GM19468 (cell line): ENCODE data around the gene RAB11FIP4.

Source experiments
- ATAC-seq: cut with Tn5 transposase; IDR thresholded peaks from one replicate; pipeline ENCODE4 v1.9.1; 2021; ENCODE audit warnings: mild to moderate bottlenecking, moderate library complexity, moderate number of reproducible peaks; ENCODE audit not compliant: unreplicated experiment; ENCODE audit errors: extremely low read depth

The RAB11FIP4 gene

GRCh38 chr17:31533546-31534155 lies 142.2 kb downstream of the RAB11FIP4 start:
- no peak for ATAC-seq

DNA sequence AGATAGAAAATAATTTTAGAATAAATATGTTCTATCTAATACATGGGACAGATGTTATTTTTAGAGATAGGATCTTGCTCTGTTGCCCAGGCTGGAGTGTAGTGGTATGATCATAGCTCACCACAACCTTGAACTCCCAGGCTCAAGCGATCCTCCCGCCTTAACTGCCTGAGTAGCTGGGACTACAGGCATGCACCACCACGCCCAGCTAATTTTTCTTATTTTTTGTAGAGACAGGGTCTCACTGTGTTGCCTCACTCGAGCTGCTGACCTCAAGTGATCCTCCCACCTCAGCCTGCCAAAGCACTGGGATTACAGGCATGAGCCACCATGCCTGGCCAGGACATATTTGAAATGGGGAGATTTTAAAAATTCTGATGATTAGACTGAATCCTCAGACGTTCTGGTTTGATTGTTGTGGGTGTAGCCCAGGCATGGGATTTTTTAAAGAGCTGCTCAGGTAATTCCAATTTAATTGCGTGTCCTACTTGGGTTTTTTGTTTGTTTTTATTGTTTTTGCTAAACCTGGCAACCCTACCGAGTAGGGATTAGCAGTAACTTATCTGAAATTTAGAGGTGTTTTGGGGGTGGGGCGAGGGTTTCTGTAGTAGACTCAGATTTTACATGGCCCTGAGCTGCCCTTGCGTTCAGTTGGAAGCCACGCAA lies 142.9 kb downstream of the RAB11FIP4 start:
- ATAC-seq, result no peak

- ATAC-seq, result peak; percentile 30
Observed at GRCh38 chr17:31535581-31535981, 144.1 kb downstream of the RAB11FIP4 start.

DNA sequence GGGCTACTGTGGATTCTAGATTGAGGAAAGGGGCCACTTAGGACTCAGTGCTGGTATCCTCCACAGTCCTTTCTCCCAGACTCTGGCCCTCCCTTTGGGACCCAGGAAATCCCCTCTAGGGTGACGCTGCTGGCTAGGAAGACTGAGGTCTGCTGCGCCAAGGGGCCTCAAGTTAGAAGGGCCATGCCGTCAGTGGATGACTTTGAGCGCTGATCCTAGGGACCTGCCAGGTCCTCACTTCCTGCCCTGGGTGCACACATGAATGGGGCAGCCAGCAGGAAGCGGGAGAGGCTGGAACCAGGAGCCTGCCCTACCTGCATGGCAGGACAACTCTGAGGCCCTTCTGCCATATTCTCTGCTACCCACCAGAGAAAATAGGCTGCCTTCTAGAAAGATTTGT lies 145.0 kb downstream of the RAB11FIP4 start:
- ATAC-seq, result no peak

DNA sequence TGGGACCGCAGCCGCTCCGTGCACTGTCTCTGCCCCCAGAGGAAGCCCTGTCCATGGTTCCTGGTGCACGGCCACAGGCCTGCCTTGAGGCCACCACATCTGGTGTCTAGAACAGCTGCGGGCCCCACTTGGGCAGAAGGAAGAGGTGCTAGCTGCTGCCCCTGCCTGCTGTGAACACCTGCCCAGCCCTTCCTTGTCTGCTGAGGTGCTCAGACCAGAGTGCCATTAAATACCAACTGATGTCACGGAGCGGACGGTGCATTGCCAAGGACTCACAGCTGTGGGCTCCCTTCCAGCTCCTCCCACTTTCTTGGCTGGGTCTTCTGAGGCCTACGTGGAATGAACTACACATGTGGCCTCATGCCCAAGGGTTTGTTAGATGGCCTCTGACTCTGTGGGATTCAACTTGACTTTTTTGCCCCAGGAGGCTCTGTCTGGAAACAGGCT lies 146.1 kb downstream of the RAB11FIP4 start:
- ATAC-seq, result no peak

DNA sequence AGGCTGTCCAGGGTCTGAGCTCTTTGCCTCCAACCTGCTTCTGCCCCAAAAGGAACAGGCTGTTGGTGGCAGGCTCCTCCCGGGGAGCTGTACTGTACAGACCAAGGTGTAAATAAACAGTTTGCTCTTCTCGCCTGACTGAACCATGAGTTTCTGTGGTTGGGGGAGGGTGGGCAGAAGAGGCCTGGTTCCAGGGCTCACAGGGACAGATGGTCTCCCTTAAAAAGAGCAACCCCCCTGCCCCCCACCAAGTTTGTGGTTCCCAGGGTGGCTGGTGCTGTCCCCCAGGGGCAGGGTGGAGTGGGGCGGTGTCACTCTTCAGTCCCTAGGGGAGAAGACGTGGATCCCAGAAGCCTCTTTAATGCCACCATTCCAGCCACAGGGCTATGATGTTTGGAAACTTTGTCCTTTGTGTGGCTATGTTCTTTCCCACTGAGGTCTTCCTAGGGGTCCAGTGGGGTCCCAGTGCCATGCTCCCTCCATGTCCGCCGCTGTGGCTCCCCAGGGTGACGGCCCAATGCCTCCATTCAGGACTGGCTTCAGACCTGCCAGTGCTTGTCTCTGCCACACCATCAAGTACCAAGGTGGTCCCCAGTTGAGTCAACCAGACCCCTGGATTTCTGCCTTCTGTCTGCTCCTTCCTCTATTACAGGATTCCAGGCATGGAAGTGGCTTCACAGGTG lies 146.7 kb downstream of the RAB11FIP4 start:
- peak; percentile 21 for ATAC-seq

GRCh38 chr17:31540602-31541307 lies 149.3 kb downstream of the RAB11FIP4 start:
- no peak for ATAC-seq

DNA sequence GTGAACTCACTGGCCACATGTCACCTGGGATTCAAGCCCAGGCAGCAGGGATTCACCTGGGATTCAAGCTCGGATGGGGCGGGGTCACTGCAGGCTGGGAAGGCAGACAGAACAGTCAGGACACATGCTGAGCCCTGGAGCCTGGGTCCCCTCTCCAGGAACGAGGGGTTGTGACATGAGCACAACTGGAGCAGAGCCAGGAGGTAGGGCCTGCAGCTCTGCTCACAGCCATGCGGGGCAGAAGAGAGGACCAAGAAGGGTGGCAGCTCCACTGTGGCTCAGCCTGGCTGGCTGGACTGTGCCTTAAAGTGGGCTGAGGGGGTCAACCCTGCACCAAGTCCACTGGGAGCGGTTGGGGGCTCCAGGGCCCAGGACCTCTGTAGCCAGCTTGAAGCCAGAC lies 150.1 kb downstream of the RAB11FIP4 start:
- ATAC-seq, result no peak

- no peak for ATAC-seq
Observed at GRCh38 chr17:31544186-31544585, 152.7 kb downstream of the RAB11FIP4 start.

GRCh38 chr17:31546650-31547049 lies 155.2 kb downstream of the RAB11FIP4 start:
- ATAC-seq, result no peak

GRCh38 chr17:31548709-31549108 lies 157.2 kb downstream of the RAB11FIP4 start:
- ATAC-seq, result no peak

GRCh38 chr17:31549121-31549524 lies 157.6 kb downstream of the RAB11FIP4 start:
- no peak for ATAC-seq

GRCh38 chr17:31549525-31550388 lies 158.3 kb downstream of the RAB11FIP4 start:
- peak; percentile 38 for ATAC-seq

GRCh38 chr17:31550389-31551056 lies 159.0 kb downstream of the RAB11FIP4 start:
- ATAC-seq, result no peak

DNA sequence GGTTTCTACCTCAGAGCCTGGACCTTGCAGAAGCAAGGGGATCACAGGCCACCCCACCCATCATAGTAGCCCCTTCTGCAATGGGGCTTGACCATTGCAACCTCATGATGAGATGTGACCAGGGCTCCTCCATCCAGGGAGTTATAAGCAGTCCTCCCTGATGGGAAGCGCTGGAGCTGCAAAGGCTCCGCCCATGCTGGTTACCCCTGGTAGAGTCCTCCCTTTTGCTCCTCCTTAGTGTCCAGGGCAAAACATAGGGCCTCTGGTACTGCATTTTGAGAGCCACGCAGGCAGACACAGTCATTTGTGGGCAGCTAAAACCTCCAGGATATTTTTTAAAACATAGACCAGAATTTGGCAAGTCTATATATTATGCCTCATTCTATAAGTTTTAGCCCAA lies 161.1 kb downstream of the RAB11FIP4 start:
- no peak for ATAC-seq

- no peak for ATAC-seq
Observed at GRCh38 chr17:31553506-31553905, 162.0 kb downstream of the RAB11FIP4 start.

DNA sequence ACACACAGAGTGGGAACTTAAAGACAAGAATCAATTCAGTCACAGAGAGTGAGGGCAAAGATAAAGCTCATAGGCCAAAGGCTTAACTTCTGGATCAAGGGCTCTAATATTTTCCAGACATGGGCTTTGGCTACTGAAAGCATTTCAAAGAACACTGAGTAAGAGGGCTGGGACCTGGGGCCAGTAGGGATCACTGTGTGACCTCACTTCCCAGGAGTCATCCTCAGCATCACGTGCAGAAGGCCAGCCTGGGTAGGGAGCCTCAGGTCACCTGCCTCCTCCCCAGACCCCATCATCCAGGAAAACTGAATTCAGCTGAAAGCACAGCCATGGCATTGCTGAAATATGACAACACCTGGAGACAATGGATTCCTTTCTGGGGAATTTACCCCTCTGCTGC lies 163.5 kb downstream of the RAB11FIP4 start:
- ATAC-seq, result no peak

GRCh38 chr17:31556969-31557645 lies 165.6 kb downstream of the RAB11FIP4 start:
- ATAC-seq, result no peak
